Measurements from ENCODE around the gene BICRA.

- TF ChIP-seq CTCF (IDR thresholded peaks at IDR 0.05), result peak; percentile 77
- no peak for TF ChIP-seq EZH2 (IDR thresholded peaks at IDR 0.05)
Observed at GRCh38 chr19:47699360-47699917, 90.5 kb downstream of the BICRA start.

All from neural progenitor cell (in vitro differentiated cells).